PFSK-1 (cell line): ENCODE measurements around the gene PPARGC1A.

ENCODE experiments used
- POLR2AphosphoS5 ChIP-seq: IDR thresholded peaks from 2 replicates; pipeline ENCODE4 v1.6.1; 2012; ENCODE audit warnings: low read depth, mild to moderate bottlenecking, control low read depth, low read length, moderate library complexity
- REST ChIP-seq, 2 experiments: IDR thresholded peaks; 2 replicates each; pipeline versions ENCODE4 v1.6.1 to v1.8.0; 2011 to 2012; ENCODE audit warnings: low read depth in 2 of 2, low read length in 2 of 2, control low read depth in 1 of 2, inconsistent platforms in 1 of 2, mild to moderate bottlenecking in 1 of 2, moderate library complexity in 1 of 2; ENCODE audit not compliant: insufficient read depth in 1 of 2
- SIN3A ChIP-seq: IDR thresholded peaks from 2 replicates; pipeline ENCODE4 v1.6.1; 2012; ENCODE audit warnings: mild to moderate bottlenecking, low read length, moderate library complexity, borderline replicate concordance; ENCODE audit not compliant: insufficient read depth
- TAF1 ChIP-seq: IDR thresholded peaks from 2 replicates; pipeline ENCODE4 v1.6.1; 2012; ENCODE audit warnings: low read length, control low read depth, borderline replicate concordance; ENCODE audit not compliant: insufficient read depth

- TF ChIP-seq POLR2AphosphoS5 (no peak), TAF1 (no peak), SIN3A (no peak), REST (IDR thresholded peaks at IDR 0.05; ENCODE audit: insufficient read depth in 1 of 2, low read depth in 2 of 2, low read length in 2 of 2) (no peak)
Observed at GRCh38 chr4:23853986-23854660, 35.7 kb downstream of the PPARGC1A start.
